HepG2 (cell line): ENCODE measurements around the gene PSD. TPM values are rescaled to one million over a fixed set of nuclear protein-coding genes. Genes with fewer than 3 reads are reported as not detected.
A peak's percentile ranks its signal among the peaks of the same experiment; 100 is the strongest.

Source experiments
- ARHGAP35 ChIP-seq: sonication (generic); formaldehyde crosslinking; IDR thresholded peaks from 2 replicates; pipeline ENCODE4 v1.9.0; 2022; ENCODE audit warnings: mild to moderate bottlenecking, inconsistent platforms, moderate library complexity, missing genetic modification reagents, borderline replicate concordance
- ARID4A ChIP-seq: sonication (generic); formaldehyde crosslinking; IDR thresholded peaks from 2 replicates; pipeline ENCODE4 v1.5.0; 2020; ENCODE audit warnings: mild to moderate bottlenecking, missing genetic modification reagents, borderline replicate concordance
- ATF7-NPFF ChIP-seq: sonication (generic); formaldehyde crosslinking; IDR thresholded peaks from 2 replicates; pipeline ENCODE4 v1.8.1; 2023; ENCODE audit warnings: mild to moderate bottlenecking, low read depth, missing genetic modification reagents, moderate library complexity
- FOXO4 ChIP-seq: sonication (generic); formaldehyde crosslinking; conservative IDR thresholded peaks from 2 replicates; pipeline ENCODE4 v1.8.1; 2023; ENCODE audit warnings: missing genetic modification reagents
- JUNB ChIP-seq: sonication (generic); formaldehyde crosslinking; IDR thresholded peaks from 2 replicates; pipeline ENCODE4 v1.8.0; 2022; ENCODE audit warnings: missing genetic modification reagents, mild to moderate bottlenecking, borderline replicate concordance
- KAT7 ChIP-seq: IDR thresholded peaks from 2 replicates; pipeline ENCODE4 v1.6.1; 2018; ENCODE audit warnings: borderline replicate concordance, missing compliant biosample characterization
- MEF2D ChIP-seq: sonication (generic); formaldehyde crosslinking; IDR thresholded peaks from 2 replicates; pipeline ENCODE4 v1.5.1; 2020; ENCODE audit warnings: mild to moderate bottlenecking, missing genetic modification reagents
- REL ChIP-seq: sonication (generic); formaldehyde crosslinking; conservative IDR thresholded peaks from 2 replicates; pipeline ENCODE4 v1.8.0; 2022; ENCODE audit warnings: mild to moderate bottlenecking, missing genetic modification reagents, moderate library complexity
- RNF219 ChIP-seq: sonication (generic); formaldehyde crosslinking; IDR thresholded peaks from 2 replicates; pipeline ENCODE4 v1.5.0; 2020; ENCODE audit warnings: mild to moderate bottlenecking, missing genetic modification reagents
- SIX1 ChIP-seq: sonication (generic); formaldehyde crosslinking; IDR thresholded peaks from 2 replicates; pipeline ENCODE4 v1.4.0; 2020; ENCODE audit warnings: missing genetic modification reagents, borderline replicate concordance
- TRIM24 ChIP-seq: sonication (generic); formaldehyde crosslinking; IDR thresholded peaks from 2 replicates; pipeline ENCODE4 v1.8.0; 2022; ENCODE audit warnings: mild to moderate bottlenecking, missing genetic modification reagents
- ZBTB38 ChIP-seq: sonication (generic); formaldehyde crosslinking; IDR thresholded peaks from 2 replicates; pipeline ENCODE4 v1.5.1; 2020; ENCODE audit warnings: mild to moderate bottlenecking, missing genetic modification reagents
- ZFY ChIP-seq: sonication (generic); formaldehyde crosslinking; IDR thresholded peaks from 2 replicates; pipeline ENCODE4 v1.4.0; 2020; ENCODE audit warnings: missing genetic modification reagents
- ZNF180 ChIP-seq: sonication (generic); formaldehyde crosslinking; IDR thresholded peaks from 2 replicates; pipeline ENCODE4 v1.4.0; 2020; ENCODE audit warnings: low read depth, missing genetic modification reagents, borderline replicate concordance
- ZNF235 ChIP-seq: sonication (generic); formaldehyde crosslinking; IDR thresholded peaks from 2 replicates; pipeline ENCODE4 v1.8.1; 2023; ENCODE audit warnings: mild to moderate bottlenecking, missing genetic modification reagents, borderline replicate concordance
- ZNF512 ChIP-seq: sonication (generic); formaldehyde crosslinking; IDR thresholded peaks from 2 replicates; pipeline ENCODE4 v1.4.0; 2020; ENCODE audit warnings: mild to moderate bottlenecking, missing genetic modification reagents
- ZNF790 ChIP-seq: sonication (generic); formaldehyde crosslinking; IDR thresholded peaks from 2 replicates; pipeline ENCODE4 v1.8.0; 2022; ENCODE audit warnings: missing genetic modification reagents, mild to moderate bottlenecking, borderline replicate concordance
- ZNF850 ChIP-seq: sonication (generic); formaldehyde crosslinking; conservative IDR thresholded peaks from 2 replicates; pipeline ENCODE4 v1.9.0; 2021; ENCODE audit warnings: mild to moderate bottlenecking, missing genetic modification reagents
- polyA plus RNA-seq, 8 experiments: library from polyadenylated mRNA; depleted of rRNA in 3 of 8; stranded (reverse) in 7 of 8; unstranded in 1 of 8; fragments of >200 nt; fragmentation: Illumina TruSeq in 4 of 8; extraction: Trizol in 4 of 8; gene quantifications; 2 replicates each; pipeline versions ENCODE4 v1.2.1 to v1.2.3, GENCODE V29; 2011 to 2016; ENCODE audit warnings: low read depth in 4 of 8, missing spikeins in 1 of 8, mixed read lengths in 1 of 8; ENCODE audit not compliant: insufficient read depth in 1 of 8
- total RNA-seq, 5 experiments: library from RNA; depleted of rRNA; stranded (reverse); fragments of >200 nt; fragmentation: Illumina TruSeq; extraction: Trizol; gene quantifications; 2 replicates each; pipeline ENCODE4 v1.2.3, GENCODE V29; 2016; ENCODE audit warnings: low read depth in 1 of 5

The PSD gene
- total and polyA plus RNA-seq, 2 of the 13 experiments (the other 11 are each of a cell fraction or from before 2014, with no cell fraction given), result 0.35 to 0.58 TPM

- no peak for TF ChIP-seq ZNF790
- TF ChIP-seq ZNF512 (CRISPR knock-in tag), result no peak
- no peak for TF ChIP-seq JUNB
- no peak for TF ChIP-seq RNF219 (CRISPR knock-in tag)
- no peak for TF ChIP-seq TRIM24 (CRISPR knock-in tag)
- TF ChIP-seq ZNF850 (CRISPR knock-in tag), result 0 out of 2 replicates have a peak, but pooled peaks have one; percentile 26
- TF ChIP-seq KAT7 (CRISPR knock-in tag), result no peak
- TF ChIP-seq ZNF235 (CRISPR knock-in tag), result no peak; the same call in 1 of the 2 replicates
- TF ChIP-seq FOXO4 (CRISPR knock-in tag), result no peak
- TF ChIP-seq REL, result no peak
- TF ChIP-seq ARHGAP35 (CRISPR knock-in tag), result peak; percentile 58; the same call in 1 of the 2 replicates
- 0 out of 2 replicates have a peak, but pooled peaks have one; percentile 41 for TF ChIP-seq ATF7-NPFF (CRISPR knock-in tag)
- no peak for TF ChIP-seq ZBTB38 (CRISPR knock-in tag)
- no peak for TF ChIP-seq MEF2D (CRISPR knock-in tag)
- no peak for TF ChIP-seq SIX1 (CRISPR knock-in tag)
- no peak for TF ChIP-seq ZNF180 (CRISPR knock-in tag)
- no peak for TF ChIP-seq ZFY
- peak; percentile 4; the same call in 1 of the 2 replicates for TF ChIP-seq ARID4A
Measured at GRCh38 chr10:102421757-102422512, 3.4 kb upstream of the PSD start (continued).
